ENCODE measurements around the gene CHRDL1. TPM values are rescaled to one million over a fixed set of nuclear protein-coding genes. Genes with fewer than 3 reads are reported as not detected.
A peak's percentile ranks its signal among the peaks of the same experiment; 100 is the strongest.
"Not testable (repeated sequence)": the region's sequence is repeated elsewhere in the genome, so short reads cannot be mapped to it uniquely, and the experiment has no call there.

Gene CHRDL1
- total and polyA plus RNA-seq, 2 of the 13 experiments (the other 11 are each of a cell fraction or from before 2014, with no cell fraction given), result not detected

- Histone ChIP-seq H3K27ac (ENCODE audit: extremely low read length, insufficient read depth, low read length) (no peak overlapping the region), H2AFZ (ENCODE audit: low read length) (no peak overlapping the region), H3K27me3 (ENCODE audit: control insufficient read depth in 1 of 2, insufficient read depth in 2 of 2, low read length in 2 of 2) (no peaks in the 10 kb centered on the region), H3K9me3 (ENCODE audit: low read length) (no peaks in the 10 kb centered on the region), H3K9ac (ENCODE audit: insufficient read depth, low read depth, low read length) (no peak overlapping the region), H4K20me1 (ENCODE audit: insufficient read depth, low read length) (no peaks in the 10 kb centered on the region), H3K4me1 (ENCODE audit: insufficient read depth, low read length) (no peaks in the 10 kb centered on the region), H3K4me3 (replicated peaks in 1 of 3; ENCODE audit: insufficient read depth in 1 of 3, low read depth in 2 of 3, low read length in 3 of 3) (no peak overlapping the region), H3K36me3 (replicated peaks in 1 of 2; ENCODE audit: control insufficient read depth in 1 of 2, insufficient read depth in 2 of 2, low read length in 2 of 2) (no peaks in the 10 kb centered on the region), H3K4me2 (ENCODE audit: low read depth, low read length) (no peak overlapping the region), H3K79me2 (ENCODE audit: insufficient read depth, low read length) (no peaks in the 10 kb centered on the region)
- in situ Hi-C loops (cut with HindIII; ENCODE audit: extremely low pct_ligation_motif_present, low pct_unique_long_range_greater_than_20kb), result no loop called here
- POLR2A ChIA-PET, result no interaction called here
- DNase-seq (ENCODE audit: low spot score) (no peak), FAIRE-seq (no peak), ATAC-seq (no peak)
- no CpG with 5 or more reads among the region's 6 CpGs for WGBS (ENCODE audit: low lambda C conversion rate)
- TF ChIP-seq, protein P1, sequence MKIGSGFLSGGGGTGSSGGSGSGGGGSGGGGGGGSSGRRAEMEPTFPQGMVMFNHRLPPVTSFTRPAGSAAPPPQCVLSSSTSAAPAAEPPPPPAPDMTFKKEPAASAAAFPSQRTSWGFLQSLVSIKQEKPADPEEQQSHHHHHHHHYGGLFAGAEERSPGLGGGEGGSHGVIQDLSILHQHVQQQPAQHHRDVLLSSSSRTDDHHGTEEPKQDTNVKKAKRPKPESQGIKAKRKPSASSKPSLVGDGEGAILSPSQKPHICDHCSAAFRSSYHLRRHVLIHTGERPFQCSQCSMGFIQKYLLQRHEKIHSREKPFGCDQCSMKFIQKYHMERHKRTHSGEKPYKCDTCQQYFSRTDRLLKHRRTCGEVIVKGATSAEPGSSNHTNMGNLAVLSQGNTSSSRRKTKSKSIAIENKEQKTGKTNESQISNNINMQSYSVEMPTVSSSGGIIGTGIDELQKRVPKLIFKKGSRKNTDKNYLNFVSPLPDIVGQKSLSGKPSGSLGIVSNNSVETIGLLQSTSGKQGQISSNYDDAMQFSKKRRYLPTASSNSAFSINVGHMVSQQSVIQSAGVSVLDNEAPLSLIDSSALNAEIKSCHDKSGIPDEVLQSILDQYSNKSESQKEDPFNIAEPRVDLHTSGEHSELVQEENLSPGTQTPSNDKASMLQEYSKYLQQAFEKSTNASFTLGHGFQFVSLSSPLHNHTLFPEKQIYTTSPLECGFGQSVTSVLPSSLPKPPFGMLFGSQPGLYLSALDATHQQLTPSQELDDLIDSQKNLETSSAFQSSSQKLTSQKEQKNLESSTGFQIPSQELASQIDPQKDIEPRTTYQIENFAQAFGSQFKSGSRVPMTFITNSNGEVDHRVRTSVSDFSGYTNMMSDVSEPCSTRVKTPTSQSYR (CRISPR knock-in tag; IDR thresholded peaks at IDR 0.05; ENCODE audit: borderline replicate concordance), result peak; percentile 41; the same call in 1 of the 2 replicates
- no peak for TF ChIP-seq ZNF256 (CRISPR knock-in tag; conservative IDR thresholded peaks at IDR 0.05)
- TF ChIP-seq NFKBIZ (CRISPR knock-in tag; IDR thresholded peaks at IDR 0.05), result no peak
- intact Hi-C loops (cut with micrococcal nuclease; ENCODE audit: unreplicated experiment), result no loop called here
- CTCF ChIA-PET (ENCODE audit: low intra/inter-chr PET ratio, low total read pairs), result no interaction called here
- BruUV-seq (replicated peaks), result no TSS peak
These were observed 138.5 kb downstream of the CHRDL1 start for GRCh38 chrX:110657073-110657472.

GRCh38 chrX:110654280-110654679 is 141.3 kb downstream of the CHRDL1 start:
- H3K4me2 ChIP-seq (ENCODE audit: low read depth, low read length); CTCF ChIA-PET (ENCODE audit: low intra/inter-chr PET ratio, low total read pairs); H3K9ac ChIP-seq (ENCODE audit: insufficient read depth, low read depth, low read length); H2AFZ ChIP-seq (ENCODE audit: low read length); H3K36me3 ChIP-seq (replicated peaks in 1 of 2; ENCODE audit: control insufficient read depth in 1 of 2, insufficient read depth in 2 of 2, low read length in 2 of 2); intact Hi-C loops (cut with micrococcal nuclease; ENCODE audit: unreplicated experiment); H3K79me2 ChIP-seq (ENCODE audit: insufficient read depth, low read length); FAIRE-seq; H3K27me3 ChIP-seq (ENCODE audit: control insufficient read depth in 1 of 2, insufficient read depth in 2 of 2, low read length in 2 of 2); H3K27ac ChIP-seq (ENCODE audit: extremely low read length, insufficient read depth, low read length); BruUV-seq (replicated peaks); in situ Hi-C loops (cut with HindIII; ENCODE audit: extremely low pct_ligation_motif_present, low pct_unique_long_range_greater_than_20kb); ATAC-seq; H4K20me1 ChIP-seq (ENCODE audit: insufficient read depth, low read length); H3K4me1 ChIP-seq (ENCODE audit: insufficient read depth, low read length); POLR2A ChIA-PET; H3K4me3 ChIP-seq (replicated peaks in 1 of 3; ENCODE audit: insufficient read depth in 1 of 3, low read depth in 2 of 3, low read length in 3 of 3); H3K9me3 ChIP-seq (ENCODE audit: low read length); DNase-seq (ENCODE audit: low spot score): not testable (repeated sequence)
- TF ChIP-seq MAFK (conservative IDR thresholded peaks at IDR 0.05 in 1 of 2, IDR thresholded peaks at IDR 0.05 in 1 of 2; ENCODE audit: low read length in 2 of 2), result peak in 1 of 2 experiments; percentile 50; a peak in 2 of 4 replicates
